ENCODE measurements around the gene ADAMTS6.

- no peak for TF ChIP-seq POLR2AphosphoS5 (IDR thresholded peaks at IDR 0.05)
- no peak for TF ChIP-seq CTCF (IDR thresholded peaks at IDR 0.05)
- TF ChIP-seq POLR2A (IDR thresholded peaks at IDR 0.05) = no peak
These were observed 126.4 kb downstream of the ADAMTS6 start for GRCh38 chr5:65355301-65355700.
